C1 segment of cervical spinal cord (tissue), 14 donors: Measurements from ENCODE around the gene CARS1.
"Not testable (repeated sequence)": the region's sequence is repeated elsewhere in the genome, so short reads cannot be mapped to it uniquely, and the experiment has no call there.

Source experiments
- DNase-seq, 14 donors: peaks; one replicate each; lab custom pipeline; 2025; lab: John Stamatoyannopoulos, UW

CARS1 gene

DNA sequence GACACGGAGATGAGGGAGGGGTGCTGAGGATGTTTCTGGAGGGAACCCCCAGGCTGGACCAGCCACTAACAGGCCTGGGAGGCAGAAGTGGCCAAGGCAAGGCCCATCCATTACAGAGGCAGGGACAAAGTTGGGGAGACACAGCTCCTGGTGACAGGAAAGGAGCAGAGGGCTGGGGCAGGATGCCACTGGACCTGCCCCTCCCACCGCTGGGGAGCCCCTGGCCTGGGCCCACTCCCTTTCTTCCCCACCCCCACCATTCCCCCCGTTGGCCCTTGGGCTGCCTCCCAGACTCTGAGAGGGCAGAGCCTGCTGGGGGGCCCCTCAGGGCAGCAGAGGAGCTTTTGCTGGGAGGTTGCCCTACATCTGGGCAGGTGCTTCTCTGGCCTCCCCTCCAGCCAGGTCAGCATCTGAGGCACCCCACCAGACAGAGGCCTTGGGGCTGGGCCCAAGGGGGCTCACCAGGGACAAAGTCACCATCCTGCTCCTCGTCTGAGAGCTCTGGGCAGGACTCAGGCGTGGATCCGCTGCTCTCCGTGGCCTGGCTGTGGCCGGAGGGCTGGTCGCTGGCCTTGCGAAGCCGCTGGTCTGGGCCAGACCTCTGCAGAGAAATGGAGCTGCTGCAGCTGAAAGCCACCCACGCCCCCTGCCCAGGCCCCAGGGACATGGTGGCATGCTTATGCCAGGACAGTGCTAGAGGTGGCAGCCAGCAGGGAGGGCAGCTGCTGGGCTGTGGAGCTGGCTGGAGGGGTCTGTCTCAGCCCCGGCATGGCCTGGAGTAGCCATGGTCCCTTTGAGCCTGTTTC, 33.1 kb upstream of the CARS1 start:
- DNase-seq, result no peak

DNA sequence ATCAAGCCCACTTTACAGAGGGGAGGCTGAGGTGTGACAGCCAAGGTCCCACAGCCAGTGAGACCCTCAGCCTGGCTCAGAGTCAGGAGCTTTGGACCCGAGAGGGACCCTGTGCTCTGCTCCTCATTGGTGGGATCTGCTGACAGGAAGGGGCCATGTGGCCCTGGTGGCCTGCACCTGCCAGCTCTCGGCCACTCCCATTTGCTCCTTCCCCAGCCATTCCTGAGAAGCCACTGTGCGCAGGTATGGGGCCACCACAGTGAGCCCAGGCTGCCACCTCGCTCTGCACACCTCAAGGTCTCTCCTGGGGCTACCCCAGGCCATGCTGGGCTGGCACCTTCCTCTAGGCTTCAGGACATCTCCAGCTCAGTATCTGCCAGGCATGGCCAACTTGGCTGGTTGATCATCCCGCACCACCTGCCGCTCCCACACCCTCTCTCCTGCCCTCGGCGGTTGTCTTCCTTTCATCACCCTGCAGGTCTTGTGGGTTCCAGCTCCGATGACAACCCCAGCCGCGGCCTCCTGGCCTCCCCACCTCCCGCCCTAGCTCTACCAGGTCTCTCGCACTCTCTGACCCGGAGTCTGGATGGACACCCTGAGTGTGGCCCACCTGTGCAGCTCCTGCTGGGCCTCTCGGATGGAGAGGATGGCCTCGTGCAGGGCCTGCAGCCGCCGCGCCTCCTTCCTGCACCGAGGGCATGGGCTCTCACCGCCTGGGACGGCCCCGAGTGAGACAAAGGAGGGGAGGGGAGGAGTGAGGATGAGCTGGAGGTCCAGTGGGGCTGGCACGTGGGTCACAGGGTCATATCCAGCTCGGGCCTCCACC, 32.2 kb upstream of the CARS1 start:
- no peak for DNase-seq

DNA sequence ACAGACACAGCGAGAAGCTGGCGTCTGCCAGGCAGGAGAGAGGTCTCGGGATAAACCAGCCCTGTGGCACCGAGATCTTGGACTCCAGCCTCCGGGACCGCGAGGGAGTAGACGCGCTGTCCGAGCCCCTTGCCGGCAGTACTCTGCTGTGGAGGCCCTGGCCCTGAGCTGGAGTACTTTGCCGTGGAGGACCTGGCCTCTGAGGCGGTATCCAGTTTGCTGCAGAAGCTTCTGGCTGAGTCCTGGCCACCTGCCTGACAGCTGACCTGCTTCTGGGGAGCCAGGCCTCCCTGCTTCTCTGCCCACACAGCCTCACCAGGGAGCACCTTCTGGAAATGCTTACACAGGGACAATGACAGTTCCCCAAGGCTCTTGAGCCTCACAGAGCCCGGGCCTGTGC, 31.6 kb upstream of the CARS1 start:
- no peak for DNase-seq

DNA sequence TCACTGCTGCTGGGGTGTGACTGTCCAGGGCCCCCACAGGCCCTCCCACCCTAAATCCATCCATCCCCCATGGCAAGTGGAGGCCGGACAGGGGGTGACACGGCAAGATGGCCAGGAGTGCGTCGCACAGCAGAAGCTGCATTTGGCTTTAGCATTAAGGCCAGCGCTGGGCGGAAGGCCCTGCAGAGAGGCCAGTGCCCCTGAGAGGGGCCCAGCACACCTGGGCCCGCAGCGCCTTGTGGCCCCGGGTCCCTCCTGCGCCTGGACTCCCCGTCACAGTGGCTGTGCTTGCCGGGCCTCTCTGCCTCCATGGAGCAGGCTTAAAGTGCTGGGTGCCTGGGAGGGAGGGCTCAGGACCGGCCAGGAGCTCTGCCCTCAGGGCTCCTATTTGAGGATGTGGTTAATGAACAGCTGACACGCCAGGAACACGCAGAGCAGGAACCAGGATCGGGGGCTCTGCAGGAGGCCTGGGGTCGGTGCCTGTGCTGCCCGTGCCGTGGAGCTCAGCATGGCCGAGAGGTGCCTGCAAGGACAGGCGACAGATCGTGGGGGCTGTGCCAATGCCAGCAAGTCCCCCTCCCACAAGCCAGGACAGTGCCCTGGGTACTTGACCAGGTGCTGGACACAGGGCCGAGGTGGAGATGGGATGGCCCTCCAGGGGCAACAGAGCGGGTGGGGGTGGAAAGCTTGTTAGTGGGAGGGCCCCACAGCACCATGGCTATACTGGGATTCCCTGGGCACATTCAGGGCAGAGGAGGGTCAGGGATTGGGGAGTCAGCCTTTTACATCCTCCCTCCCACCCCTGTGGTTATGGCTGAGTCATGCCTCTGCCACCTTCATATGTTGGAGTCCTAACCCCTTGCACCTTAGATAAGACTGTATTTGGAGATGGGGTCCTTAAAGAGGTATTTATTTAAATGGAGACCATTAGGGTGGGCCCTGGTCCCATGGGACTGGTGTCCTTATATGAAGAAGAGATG, 30.9 kb upstream of the CARS1 start:
- DNase-seq, result no peak

DNA sequence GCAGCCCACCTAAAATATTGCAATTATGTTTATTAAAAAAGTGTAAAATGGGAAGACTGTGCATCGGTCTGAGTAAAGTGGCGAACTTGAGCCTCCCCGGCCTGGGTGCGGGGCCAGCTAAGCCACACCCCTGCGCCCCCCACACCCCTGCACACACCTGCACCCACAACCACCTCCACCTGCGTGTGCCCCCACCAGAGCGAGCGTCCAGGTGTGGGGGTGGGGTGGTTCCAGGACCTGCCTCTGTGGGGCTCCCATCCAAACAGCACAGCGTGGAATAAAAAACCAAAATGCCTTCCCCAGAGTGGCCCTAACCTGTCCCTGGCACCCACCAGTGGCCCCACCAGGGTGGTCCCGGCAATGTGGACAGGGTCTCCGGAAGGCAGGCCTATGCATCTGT, 30.1 kb upstream of the CARS1 start:
- no peak for DNase-seq

DNA sequence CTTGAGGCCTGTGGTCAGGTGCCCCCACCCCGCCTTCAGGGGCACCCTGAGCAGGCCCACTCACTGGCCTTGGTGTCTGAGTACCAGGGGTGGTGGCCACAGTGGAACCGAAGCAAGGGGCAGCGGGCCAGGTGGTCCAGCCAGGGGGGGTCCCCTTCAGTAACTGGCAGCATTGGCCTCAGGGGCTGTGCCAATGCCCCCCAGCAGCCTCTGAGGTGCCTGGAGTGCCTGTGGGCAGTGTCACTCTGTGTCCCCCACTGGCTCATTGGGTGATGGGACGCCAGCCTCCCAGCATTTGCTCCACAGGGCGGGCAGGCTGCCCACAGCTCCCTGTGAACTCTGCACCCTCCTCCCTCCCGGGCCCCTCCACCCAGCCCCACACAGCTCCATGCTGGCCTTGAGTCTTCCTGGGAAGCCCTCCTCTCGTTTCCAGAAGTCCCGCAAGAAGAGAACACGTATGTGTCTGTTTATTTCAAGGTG, 29.5 kb upstream of the CARS1 start:
- no peak for DNase-seq

DNA sequence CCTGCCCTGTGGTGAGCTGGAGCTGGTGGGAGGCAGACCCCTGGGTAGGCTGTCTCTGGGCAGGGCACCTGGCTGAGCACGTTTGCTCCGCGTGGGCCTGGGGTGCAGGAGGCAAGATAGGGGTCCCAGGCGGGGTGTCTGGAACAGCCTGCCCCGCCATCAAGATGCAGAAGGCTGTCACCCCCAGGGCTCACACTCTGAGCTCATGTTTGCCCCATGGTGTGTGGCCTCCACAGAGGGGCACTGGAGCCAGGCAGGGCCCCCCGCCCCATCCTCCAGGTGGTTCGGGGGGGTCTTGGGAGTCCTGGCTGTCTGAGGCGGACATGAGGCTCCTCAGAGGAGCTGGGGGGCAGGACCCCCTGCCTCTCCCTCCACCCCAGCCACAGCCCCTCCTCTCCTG, 28.9 kb upstream of the CARS1 start:
- no peak for DNase-seq

DNA sequence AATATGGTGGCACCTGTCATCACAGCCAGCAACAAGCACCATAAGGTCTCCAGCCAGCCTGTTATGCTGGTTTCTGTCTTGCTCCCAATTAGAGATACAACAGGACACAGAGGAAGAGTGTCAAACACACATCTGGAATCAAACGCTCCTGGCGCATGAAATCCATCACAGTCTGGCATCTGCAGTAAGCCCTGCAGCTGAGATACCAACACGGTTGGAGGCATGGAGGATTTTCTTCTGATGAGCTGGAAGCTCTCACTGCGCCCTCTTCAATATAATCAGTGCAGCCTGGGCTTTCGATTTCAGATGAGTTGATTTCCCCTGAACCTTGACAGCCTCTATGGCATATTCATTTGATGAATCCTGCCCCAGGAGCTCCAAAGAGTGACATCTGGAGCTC, 27.8 kb upstream of the CARS1 start:
- DNase-seq, result no peak

DNA sequence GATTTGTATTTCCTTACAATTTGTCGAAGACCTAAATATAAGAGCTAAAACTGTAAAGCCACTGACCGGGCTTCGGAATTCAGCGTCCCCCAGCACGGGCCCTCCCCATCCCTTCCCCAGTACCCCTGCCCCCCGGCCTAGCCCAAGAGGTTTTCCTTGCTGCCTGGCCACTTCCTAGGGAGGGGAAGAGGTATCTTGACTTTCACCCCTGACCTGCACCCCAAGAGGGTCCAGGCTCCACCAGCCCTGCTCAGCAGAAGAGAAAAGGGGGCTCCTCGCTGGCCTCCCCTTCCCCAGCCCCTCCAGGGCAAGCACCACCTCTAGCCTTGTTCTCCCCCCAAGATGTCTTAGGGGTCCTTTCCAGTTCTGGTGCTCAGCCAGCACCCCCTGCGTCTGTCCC, 26.1 kb upstream of the CARS1 start:
- no peak for DNase-seq

DNA sequence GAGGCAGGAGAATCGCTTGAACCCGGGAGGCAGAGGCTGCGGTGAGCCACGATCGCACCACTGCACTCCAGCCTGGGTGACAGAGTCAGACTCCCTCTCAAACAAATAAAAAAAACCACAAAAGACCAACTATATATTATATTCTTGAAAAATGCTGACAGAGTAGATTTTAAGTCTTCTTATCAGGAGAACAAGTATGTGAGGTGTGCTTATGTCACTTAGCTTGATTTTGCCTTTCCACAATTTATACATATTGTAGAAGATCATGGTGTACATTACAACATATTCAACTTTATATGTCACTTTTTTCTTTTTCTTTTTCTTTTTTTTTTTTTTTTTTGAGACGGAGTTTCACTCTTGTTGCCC, 24.1 kb upstream of the CARS1 start:
- DNase-seq, result no peak

DNA sequence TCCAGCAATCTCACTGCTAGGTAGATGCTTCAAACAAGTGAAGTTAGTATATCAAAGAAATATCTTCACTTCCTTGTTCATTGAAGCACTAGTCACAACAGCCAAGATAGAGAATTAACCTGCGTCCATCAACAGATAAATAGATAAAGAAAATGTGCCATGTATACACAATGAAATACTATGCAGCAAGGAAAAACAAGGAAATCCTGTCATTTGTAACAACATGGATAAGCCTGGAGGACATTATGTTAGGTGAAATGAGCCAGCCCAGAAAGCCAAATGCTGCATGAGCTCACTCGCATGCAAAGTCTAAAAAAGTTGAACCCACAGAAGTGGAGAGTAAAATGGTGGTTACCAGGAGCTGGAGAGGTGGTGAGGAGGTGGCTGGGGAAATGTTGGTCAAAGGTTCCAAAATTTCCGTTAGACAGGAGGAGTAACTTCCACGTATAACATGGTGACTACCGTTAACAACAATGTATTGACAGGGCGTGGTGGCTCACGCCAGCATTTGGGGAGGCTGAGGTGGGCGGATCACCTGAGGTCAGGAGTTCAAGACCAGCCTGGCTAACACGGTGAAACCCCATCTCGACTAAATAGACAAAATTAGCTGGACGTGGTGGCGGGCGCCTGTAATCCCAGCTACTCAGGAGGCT, 23.6 kb upstream of the CARS1 start:
- no peak for DNase-seq

DNA sequence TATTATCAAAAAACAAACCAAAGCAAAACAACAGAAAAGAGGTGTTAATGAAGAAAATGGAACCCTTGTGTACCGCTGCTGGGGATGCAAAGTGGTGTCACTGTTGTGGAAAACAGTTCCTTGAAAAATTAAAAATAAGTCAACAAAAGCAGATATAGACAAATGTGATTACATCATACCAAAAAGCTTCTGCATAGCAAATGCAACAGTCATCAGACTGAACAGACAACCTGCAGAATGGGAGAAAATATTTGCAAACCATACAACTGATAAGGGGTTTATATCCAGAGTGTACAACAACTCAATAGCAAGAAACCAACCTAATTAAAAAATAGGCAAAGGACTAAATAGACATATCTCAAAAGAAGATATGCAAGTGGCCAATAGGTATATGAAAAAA, 22.9 kb upstream of the CARS1 start:
- no peak for DNase-seq

DNA sequence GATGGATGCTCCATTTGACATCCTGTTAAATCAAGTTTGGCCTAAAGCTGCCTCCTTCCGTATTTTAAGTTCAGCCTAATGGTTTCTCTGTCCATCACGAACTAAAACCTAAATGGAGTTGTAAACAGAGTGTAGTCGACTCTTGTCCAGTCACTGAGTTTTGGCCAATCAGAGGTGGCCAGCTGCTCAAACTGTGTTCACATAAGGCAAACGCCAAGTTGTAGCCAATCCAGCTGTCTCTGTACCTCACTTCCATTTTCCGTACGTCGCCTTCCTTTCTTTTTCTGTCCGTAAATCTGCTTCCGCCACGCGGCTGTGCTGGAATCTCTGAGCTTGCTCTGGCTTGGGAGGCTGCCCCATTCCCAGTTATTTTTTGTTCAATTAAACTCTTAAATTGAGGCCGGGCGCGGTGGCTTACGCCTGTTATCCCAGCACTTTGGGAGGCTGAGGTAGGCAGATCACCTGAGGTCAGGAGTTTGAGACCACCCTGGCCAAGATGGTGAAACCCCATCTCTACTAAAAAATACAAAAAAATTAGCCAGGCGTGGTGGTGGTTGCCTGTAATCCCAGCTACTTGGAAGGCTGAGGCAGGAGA, 20.7 kb upstream of the CARS1 start:
- no peak for DNase-seq

DNA sequence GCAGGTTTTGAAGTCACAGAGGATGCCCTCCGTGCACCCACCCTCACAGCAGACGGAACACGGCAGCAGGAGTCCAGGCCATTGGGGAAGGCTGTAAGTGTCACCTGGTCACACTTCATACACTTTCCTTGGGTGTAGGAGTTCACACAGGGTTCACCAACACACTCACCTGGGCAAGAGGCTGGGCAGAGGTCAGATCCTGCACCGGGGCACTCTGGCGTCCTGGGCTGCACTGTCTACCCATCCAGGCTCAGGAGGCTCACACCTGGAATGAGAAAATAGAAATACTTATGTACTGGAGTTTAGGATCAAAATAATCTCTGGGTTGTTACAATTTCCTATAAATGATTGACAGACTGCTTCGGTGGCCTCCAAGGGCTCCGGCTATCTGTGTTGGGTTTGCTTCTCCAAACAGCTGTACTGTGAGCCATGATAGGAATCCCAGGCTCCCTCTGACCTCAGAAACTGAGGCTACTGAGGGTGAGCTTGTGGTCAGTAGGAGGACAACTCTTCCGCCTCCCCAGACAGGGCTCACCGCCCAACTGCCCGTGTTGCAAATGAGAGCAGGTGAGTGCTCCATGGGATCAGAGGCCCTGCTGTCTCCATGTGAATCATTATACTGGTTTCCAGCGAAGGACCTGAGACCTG, 20.1 kb upstream of the CARS1 start:
- DNase-seq, result no peak

DNA sequence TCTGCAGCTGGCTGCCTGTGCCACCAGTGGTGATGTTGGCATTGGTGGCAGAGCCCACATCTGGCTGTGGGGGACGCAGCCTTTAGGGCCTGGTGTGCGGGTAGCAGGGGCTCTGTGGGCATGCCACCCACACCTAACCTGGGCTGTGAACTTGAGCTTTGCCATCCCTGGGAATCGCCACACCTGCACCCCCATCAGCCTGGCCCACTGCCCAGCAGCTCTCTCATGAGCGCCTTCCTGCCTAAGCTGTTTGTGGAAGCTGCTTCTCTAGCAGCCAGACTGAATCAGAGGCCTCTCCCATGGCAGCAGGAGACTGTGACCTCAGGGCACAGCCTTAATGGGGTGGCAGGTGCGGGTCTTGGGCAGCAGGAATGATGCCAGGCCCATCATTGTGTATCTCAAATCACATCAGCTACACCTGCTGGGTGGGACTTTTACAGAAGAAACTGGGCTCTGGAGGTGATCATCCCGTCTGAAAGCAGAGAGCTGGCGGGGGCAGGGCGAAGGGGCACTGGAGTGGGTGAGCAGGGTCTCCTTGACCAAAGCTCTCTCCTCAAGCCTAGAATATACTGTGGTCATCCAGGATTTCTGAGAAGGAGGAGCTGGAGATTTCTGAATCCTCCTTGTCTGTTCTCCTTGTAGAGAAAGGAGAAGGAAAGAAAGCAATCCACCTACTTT, 17.8 kb upstream of the CARS1 start:
- DNase-seq, result no peak

DNA sequence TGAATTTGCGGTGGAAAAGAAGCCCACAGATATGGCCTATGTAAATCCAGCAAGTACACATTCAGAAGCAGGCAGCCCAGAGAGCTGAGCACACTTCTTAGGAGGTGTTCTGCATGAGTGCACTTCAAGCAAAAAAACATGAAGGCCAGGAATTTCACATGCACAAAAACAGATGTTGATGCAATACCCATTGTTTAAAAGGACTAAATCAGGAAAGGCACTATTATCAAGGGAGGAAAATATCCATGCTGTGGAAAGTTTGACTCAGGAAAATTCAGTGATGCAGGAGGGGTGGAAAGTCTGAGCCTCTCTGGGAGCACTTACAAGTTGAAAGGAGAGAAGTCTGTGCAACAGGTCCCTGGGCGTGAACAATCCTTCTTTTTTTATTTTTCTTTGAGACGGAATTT, 15.8 kb upstream of the CARS1 start:
- no peak for DNase-seq

DNA sequence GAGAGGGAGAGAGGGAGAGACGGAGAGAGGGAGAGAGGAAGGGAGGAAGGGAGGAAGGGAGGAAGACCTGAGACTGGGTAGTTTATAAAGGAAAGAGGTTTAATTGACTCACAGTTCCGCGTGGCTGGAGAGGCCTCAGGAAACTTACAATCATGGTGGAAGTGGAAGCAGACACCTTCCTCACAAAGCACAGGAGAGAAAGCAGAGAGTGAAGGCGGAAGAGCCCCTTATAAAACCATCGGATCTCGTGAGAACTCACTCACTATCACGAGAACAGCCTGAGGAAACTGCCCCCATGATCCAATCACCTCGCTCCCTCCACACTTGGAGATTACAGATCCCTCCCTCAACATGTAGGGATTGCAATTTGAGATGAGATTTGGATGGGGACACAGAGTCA, 12.2 kb upstream of the CARS1 start:
- DNase-seq, result no peak

DNA sequence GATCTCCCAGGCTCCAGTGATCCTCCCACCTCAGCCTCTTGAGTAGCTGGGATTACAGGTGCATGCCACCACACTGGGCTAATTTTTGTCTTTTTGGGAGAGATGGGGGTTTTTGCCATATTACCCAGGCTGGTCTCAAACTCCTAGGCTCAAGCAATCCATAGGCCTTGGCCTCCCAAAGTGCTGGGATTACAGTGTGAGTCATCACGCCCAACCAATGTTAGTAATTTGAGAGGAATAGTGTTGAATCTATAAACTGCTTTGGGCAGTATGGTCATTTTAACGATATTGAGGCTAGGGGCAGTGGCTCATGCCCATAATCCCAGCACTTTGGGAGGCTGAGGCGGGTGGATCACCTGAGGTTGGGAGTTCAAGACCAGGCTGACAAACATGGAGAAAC, 9.1 kb upstream of the CARS1 start:
- not testable (repeated sequence) for DNase-seq

DNA sequence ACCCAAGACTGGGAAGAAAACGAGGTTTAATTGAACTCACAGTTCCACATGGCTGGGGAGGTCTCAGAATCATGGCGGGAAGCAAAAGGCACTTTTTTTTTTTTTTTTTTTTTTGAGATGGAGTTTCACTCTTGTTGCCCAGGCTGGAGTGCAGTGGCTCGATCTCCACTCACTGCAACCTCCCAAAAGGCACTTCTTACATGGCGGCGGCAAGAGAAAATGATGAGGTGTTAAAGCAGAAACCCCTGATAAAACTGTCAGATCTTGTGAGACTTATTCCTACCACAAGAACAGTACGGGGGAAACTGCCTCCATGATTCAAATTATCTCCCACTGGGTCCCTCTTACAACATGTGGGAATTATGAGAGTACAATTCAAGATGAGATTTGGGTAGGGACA, 7.5 kb upstream of the CARS1 start:
- DNase-seq, result not testable (repeated sequence)

DNA sequence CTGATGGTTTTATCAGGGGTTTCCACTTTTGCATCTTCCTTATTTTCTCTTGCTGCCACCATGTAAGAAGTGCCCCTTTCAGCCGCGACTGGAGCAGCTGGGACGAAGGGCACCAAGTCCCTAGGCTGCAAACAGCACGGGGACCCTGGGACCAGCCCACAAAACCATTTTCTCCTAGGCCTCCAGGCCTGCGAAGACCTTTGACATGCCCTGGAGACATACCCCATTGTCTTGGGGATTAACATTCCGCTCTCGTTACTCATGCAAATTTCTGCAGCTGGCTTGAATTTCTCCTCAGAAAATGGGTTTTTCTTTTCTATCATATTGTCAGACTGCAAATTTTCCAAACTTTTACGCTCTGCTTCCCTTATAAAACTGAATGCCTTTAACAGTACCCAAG, 6.7 kb upstream of the CARS1 start:
- not testable (repeated sequence) for DNase-seq
